DOHH2 (cell line): ENCODE measurements around the gene GPR108.

Source experiments
- EZH2phosphoT487 ChIP-seq: fragments of 200-600 bp; sonication (generic); IDR thresholded peaks from 2 replicates; pipeline ENCODE4 v1.6.1; 2017; ENCODE audit warnings: borderline replicate concordance, mild to moderate bottlenecking, antibody characterized with exemption, low read length, moderate library complexity, mixed read lengths
- TF ChIP-seq, protein P1 (sequence below): fragments of 200-600 bp; sonication (generic); IDR thresholded peaks from one replicate; pipeline ENCODE4 v1.5.1; 2014; ENCODE audit warnings: antibody characterized with exemption, mild to moderate bottlenecking, low read depth, low read length; ENCODE audit not compliant: poor library complexity, severe bottlenecking

- TF ChIP-seq, protein P1, sequence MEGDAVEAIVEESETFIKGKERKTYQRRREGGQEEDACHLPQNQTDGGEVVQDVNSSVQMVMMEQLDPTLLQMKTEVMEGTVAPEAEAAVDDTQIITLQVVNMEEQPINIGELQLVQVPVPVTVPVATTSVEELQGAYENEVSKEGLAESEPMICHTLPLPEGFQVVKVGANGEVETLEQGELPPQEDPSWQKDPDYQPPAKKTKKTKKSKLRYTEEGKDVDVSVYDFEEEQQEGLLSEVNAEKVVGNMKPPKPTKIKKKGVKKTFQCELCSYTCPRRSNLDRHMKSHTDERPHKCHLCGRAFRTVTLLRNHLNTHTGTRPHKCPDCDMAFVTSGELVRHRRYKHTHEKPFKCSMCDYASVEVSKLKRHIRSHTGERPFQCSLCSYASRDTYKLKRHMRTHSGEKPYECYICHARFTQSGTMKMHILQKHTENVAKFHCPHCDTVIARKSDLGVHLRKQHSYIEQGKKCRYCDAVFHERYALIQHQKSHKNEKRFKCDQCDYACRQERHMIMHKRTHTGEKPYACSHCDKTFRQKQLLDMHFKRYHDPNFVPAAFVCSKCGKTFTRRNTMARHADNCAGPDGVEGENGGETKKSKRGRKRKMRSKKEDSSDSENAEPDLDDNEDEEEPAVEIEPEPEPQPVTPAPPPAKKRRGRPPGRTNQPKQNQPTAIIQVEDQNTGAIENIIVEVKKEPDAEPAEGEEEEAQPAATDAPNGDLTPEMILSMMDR, result no peak
- TF ChIP-seq EZH2phosphoT487, result no peak
These were observed 29.7 kb downstream of the GPR108 start for GRCh38 chr19:6707658-6708018.
